ENCODE measurements around the gene CADM2.

The CADM2 gene

DNA sequence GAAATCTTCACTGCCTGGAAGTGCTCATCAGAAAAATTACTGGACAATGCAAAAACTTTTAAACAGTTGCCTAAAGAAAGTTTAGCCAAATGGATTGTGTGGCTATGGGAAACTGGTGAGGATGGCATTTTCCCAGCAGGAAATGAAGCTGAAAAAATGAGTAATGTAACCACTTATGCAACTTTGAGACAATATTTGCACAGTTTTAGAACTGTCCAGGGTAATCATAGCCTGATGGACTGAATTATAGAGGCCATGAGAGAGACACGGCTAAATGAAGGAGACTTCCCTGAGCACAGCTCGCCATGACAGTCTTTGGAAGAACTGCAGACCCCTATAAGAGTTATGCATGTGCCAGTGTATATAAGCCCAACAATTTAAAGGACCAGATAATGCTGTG, 1150.6 kb downstream of the CADM2 start:
- no peaks in the 10 kb centered on the region for H3K4me1 ChIP-seq (ENCODE audit: control insufficient read depth in 1 of 2, insufficient read depth in 1 of 2, low read depth in 1 of 2, low read length in 1 of 2)
- no peak overlapping the region for H3K27ac ChIP-seq
- no peaks in the 10 kb centered on the region for H3K9me3 ChIP-seq
- no peaks in the 10 kb centered on the region for H3K27me3 ChIP-seq
- TF ChIP-seq, protein P1, sequence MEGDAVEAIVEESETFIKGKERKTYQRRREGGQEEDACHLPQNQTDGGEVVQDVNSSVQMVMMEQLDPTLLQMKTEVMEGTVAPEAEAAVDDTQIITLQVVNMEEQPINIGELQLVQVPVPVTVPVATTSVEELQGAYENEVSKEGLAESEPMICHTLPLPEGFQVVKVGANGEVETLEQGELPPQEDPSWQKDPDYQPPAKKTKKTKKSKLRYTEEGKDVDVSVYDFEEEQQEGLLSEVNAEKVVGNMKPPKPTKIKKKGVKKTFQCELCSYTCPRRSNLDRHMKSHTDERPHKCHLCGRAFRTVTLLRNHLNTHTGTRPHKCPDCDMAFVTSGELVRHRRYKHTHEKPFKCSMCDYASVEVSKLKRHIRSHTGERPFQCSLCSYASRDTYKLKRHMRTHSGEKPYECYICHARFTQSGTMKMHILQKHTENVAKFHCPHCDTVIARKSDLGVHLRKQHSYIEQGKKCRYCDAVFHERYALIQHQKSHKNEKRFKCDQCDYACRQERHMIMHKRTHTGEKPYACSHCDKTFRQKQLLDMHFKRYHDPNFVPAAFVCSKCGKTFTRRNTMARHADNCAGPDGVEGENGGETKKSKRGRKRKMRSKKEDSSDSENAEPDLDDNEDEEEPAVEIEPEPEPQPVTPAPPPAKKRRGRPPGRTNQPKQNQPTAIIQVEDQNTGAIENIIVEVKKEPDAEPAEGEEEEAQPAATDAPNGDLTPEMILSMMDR (IDR thresholded peaks at IDR 0.05) = no peak
- H3K36me3 ChIP-seq = no peaks in the 10 kb centered on the region
- H3K4me3 ChIP-seq (ENCODE audit: low read depth in 1 of 2, low read length in 1 of 2) = no peak overlapping the region

Data from neutrophil (primary cell).